ENCODE data around the gene PKMYT1. TPM values are rescaled to one million over a fixed set of nuclear protein-coding genes. Genes with fewer than 3 reads are reported as not detected.

The PKMYT1 gene
- total and polyA plus RNA-seq, 9 of the 15 experiments (the other 6 are each of a cell fraction or from before 2014, with no cell fraction given), result 8.7 to 201 (median 37.8) TPM

- TF ChIP-seq ETV1 (tag; conservative IDR thresholded peaks at IDR 0.05; ENCODE audit: low read depth), result 0 out of 2 replicates have a peak, but pooled peaks have one; percentile 35
- no peak for TF ChIP-seq HDAC8 (tag; IDR thresholded peaks at IDR 0.05)
- TF ChIP-seq BACH1 (tag; IDR thresholded peaks at IDR 0.05), result no peak
- no peak for TF ChIP-seq SIN3B (IDR thresholded peaks at IDR 0.05; ENCODE audit: low read depth)
- TF ChIP-seq PURB (CRISPR knock-in tag; IDR thresholded peaks at IDR 0.05; ENCODE audit: low read depth), result no peak
- TF ChIP-seq CSDE1 (IDR thresholded peaks at IDR 0.05), result no peak
- no peak for TF ChIP-seq BRD9 (IDR thresholded peaks at IDR 0.05; ENCODE audit: low read depth, partially characterized antibody)
- peak; percentile 38 for TF ChIP-seq RBFOX2 (IDR thresholded peaks at IDR 0.05; ENCODE audit: low read depth, low read length)
- peak; percentile 38; the same call in 1 of the 2 replicates for TF ChIP-seq ZBTB1 (CRISPR knock-in tag; IDR thresholded peaks at IDR 0.05; ENCODE audit: borderline replicate concordance, low read depth)
- TF ChIP-seq ZSCAN32 (CRISPR knock-in tag; IDR thresholded peaks at IDR 0.05), result no peak
- TF ChIP-seq TRIM28 (IDR thresholded peaks at IDR 0.05), result no peak
- TF ChIP-seq PRMT5 (CRISPR knock-in tag; IDR thresholded peaks at IDR 0.05), result no peak
- TF ChIP-seq LEF1 (IDR thresholded peaks at IDR 0.05), result peak; percentile 48; the same call in 1 of the 2 replicates
- TF ChIP-seq HEY1 (CRISPR knock-in tag; IDR thresholded peaks at IDR 0.05; ENCODE audit: borderline replicate concordance), result no peak
- TF ChIP-seq, protein P1, sequence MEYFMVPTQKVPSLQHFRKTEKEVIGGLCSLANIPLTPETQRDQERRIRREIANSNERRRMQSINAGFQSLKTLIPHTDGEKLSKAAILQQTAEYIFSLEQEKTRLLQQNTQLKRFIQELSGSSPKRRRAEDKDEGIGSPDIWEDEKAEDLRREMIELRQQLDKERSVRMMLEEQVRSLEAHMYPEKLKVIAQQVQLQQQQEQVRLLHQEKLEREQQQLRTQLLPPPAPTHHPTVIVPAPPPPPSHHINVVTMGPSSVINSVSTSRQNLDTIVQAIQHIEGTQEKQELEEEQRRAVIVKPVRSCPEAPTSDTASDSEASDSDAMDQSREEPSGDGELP (CRISPR knock-in tag; IDR thresholded peaks at IDR 0.05; ENCODE audit: borderline replicate concordance), result peak; percentile 27
- TF ChIP-seq NEUROD1 (IDR thresholded peaks at IDR 0.05; ENCODE audit: borderline replicate concordance, low read depth, low read length, partially characterized antibody), result no peak
- TF ChIP-seq CBX5 (IDR thresholded peaks at IDR 0.05; ENCODE audit: borderline replicate concordance, low read depth), result no peak
- TF ChIP-seq CTCF (IDR thresholded peaks at IDR 0.05 in 2 of 3, conservative IDR thresholded peaks at IDR 0.05 in 1 of 3; ENCODE audit: insufficient read depth in 2 of 3, low read depth in 1 of 3, low read length in 3 of 3), result no peak
- peak; percentile 49; the same call in 1 of the 2 replicates for TF ChIP-seq ZNF589 (CRISPR knock-in tag; IDR thresholded peaks at IDR 0.05; ENCODE audit: low read depth)
- 0 out of 2 replicates have a peak, but pooled peaks have one; percentile 4 for TF ChIP-seq ELF4 (CRISPR knock-in tag; IDR thresholded peaks at IDR 0.05)
Observed at GRCh38 chr16:3007059-3007956, 27.1 kb upstream of the PKMYT1 start (continued).
